GM12878 (cell line): ENCODE results near the gene SLC25A41. TPM values are rescaled to one million over a fixed set of nuclear protein-coding genes. Genes with fewer than 3 reads are reported as not detected.

ENCODE experiments used
- FOXK2 ChIP-seq: fragments of 450-650 bp; IDR thresholded peaks from 2 replicates; pipeline ENCODE4 v1.6.1; 2017; ENCODE audit warnings: mild to moderate bottlenecking, moderate library complexity
- PML ChIP-seq: IDR thresholded peaks from 2 replicates; pipeline ENCODE4 v1.6.1; 2012; ENCODE audit warnings: low read length, inconsistent platforms
- SUZ12 ChIP-seq: fragments of 200-600 bp; sonication (generic); IDR thresholded peaks from one replicate; pipeline ENCODE4 v1.6.1; 2018; ENCODE audit warnings: antibody characterized with exemption, mild to moderate bottlenecking; ENCODE audit not compliant: unreplicated experiment
- polyA plus RNA-seq, 11 experiments: library from polyadenylated mRNA; depleted of rRNA in 4 of 11; unstranded in 6 of 11; stranded (reverse) in 5 of 11; fragments of >200 nt; fragmentation: Nextera tagmentation in 4 of 11; fragmentation: Illumina TruSeq in 1 of 11; extraction: Ambion mirVana in 4 of 11; extraction: Trizol in 1 of 11; gene quantifications; 1 replicate in 1 of 11; 2 replicates in 10 of 11; pipeline versions ENCODE4 v1.2.1 to v1.2.3, GENCODE V29; 2011 to 2016; ENCODE audit warnings: inconsistent platforms in 2 of 11, missing spikeins in 2 of 11, low read depth in 1 of 11
- total RNA-seq, 4 experiments: library from RNA; depleted of rRNA in 3 of 4; stranded (reverse); fragments of >200 nt in 3 of 4; fragmentation: Illumina TruSeq in 1 of 4; extraction: Trizol in 1 of 4; gene quantifications; 2 replicates each; pipeline versions ENCODE4 v1.2.1 to v1.2.3, GENCODE V29; 2013 to 2021
- TF ChIP-seq, protein P1 (sequence below): IDR thresholded peaks from 2 replicates; pipeline ENCODE4 v1.6.1; 2012; ENCODE audit warnings: mild to moderate bottlenecking, low read depth, low read length

The SLC25A41 gene
- total and polyA plus RNA-seq, 10 of the 15 experiments (the other 5 are each of a cell fraction or from before 2014, with no cell fraction given): 0.23 to 1.2 (median 0.43) TPM; not detected in 2

DNA sequence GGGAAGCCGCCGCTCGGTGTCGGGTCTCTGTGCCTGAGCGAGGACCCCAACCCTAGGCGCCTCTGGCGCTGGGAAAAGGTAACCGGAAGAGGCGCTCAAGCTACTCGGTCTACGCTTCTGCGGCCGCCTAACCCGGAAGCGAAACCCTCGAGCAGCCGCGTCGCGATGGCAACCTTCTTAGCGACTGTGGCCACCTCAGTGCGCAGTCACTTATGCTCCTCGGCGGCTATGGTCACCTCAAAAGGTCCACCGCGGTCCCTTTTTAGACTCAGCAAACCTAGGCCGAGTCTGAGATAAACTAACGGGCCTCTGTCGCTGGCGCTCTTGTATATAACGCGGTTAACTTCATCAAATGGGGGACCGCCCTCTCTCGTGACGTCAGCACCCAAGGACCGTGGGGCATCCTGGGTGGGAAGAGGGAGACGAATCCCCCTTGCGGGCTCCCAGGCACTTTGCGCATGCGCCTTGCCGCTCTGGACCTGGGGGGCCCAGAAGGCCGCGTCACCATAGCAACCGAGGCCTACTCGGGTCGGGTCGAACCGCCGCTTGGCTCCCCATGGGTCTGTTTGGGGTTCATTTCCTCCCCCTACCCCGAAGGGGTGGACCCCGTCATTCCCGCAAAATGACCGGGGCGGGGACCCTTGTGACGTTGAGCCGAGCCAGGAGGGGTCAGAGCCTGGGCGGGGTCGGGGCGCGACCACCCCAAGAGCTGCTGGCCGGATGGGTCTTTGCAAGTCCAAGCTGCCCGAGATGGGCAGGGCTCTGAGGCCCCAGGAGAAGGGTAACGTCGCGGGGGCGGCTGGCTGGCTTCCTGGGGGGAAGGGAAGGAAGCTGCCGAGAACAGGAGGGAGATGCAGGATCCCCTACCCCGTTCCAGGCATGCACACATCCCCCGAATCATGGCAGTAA lies 40.2 kb downstream of the SLC25A41 start, which contains the start of gene GTF2F1 (continued):
- TF ChIP-seq, protein P1, sequence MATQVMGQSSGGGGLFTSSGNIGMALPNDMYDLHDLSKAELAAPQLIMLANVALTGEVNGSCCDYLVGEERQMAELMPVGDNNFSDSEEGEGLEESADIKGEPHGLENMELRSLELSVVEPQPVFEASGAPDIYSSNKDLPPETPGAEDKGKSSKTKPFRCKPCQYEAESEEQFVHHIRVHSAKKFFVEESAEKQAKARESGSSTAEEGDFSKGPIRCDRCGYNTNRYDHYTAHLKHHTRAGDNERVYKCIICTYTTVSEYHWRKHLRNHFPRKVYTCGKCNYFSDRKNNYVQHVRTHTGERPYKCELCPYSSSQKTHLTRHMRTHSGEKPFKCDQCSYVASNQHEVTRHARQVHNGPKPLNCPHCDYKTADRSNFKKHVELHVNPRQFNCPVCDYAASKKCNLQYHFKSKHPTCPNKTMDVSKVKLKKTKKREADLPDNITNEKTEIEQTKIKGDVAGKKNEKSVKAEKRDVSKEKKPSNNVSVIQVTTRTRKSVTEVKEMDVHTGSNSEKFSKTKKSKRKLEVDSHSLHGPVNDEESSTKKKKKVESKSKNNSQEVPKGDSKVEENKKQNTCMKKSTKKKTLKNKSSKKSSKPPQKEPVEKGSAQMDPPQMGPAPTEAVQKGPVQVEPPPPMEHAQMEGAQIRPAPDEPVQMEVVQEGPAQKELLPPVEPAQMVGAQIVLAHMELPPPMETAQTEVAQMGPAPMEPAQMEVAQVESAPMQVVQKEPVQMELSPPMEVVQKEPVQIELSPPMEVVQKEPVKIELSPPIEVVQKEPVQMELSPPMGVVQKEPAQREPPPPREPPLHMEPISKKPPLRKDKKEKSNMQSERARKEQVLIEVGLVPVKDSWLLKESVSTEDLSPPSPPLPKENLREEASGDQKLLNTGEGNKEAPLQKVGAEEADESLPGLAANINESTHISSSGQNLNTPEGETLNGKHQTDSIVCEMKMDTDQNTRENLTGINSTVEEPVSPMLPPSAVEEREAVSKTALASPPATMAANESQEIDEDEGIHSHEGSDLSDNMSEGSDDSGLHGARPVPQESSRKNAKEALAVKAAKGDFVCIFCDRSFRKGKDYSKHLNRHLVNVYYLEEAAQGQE: no peak
- TF ChIP-seq PML (no peak), SUZ12 (no peak), FOXK2 (no peak)
- TF ChIP-seq, all 136 proteins: peak for 54
